GM20431 (cell line): ENCODE results near the gene RAVER2.
"Not testable (repeated sequence)": the region's sequence is repeated elsewhere in the genome, so short reads cannot be mapped to it uniquely, and the experiment has no call there.

Experiments used
- in situ Hi-C: fragments of 300-500 bp; cut with MseI, MboI; formaldehyde crosslinking; loops from one replicate; pipeline ENCODE4 v1.15.0; 2020; ENCODE audit warnings: low sequenced_read_pairs; ENCODE audit not compliant: unreplicated experiment

RAVER2 gene

DNA sequence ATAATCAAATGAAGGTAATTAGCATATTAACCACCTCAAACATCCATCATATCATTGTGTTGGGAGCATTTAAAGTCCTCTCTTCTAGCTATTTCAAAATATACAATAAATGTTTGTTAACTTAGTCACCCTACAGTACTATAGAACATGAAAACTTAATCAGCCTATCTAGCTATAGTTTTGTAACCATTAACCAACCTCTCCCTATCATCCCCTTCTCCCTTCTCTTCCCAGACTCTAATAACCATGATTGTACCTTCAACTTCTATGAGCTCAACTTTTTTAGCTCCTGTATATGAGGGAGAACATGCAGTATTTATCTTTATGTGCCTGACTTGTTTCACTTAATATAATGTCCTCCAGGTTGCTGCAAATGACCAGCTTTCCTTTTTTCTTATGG lies 54.0 kb downstream of the RAVER2 start:
- in situ Hi-C loops, result no loop called here

DNA sequence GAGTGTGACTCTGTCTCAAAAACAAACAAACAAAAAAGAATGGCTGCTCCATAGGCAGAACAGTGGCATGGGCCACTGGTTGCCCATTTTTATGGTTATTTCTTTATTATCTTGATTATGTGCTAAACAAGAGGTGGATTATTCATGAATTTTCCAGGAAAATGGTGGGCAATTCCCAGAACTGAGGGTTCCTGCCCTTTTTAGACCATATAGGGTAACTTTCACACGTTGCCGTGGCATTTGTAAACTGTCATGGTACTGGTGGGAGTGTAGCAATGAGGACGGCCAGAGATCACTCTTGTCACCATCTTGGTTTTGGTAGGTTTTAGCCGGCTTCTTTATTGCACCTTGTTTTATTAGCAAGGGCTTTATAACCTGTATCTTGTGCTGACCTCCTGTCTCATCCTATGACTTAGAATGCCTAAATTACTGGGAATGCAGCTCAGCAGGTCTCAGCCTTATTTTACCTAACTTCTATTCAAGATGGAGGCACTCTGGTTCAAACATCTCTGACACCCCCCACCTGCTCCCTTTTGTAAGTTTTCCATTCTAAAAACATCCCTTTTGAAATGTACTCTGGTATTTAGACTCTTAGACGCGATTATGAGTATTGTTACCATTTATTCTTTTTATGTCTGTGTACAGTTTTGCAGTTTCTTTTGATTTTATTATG lies 57.1 kb downstream of the RAVER2 start:
- in situ Hi-C loops, result no loop called here

DNA sequence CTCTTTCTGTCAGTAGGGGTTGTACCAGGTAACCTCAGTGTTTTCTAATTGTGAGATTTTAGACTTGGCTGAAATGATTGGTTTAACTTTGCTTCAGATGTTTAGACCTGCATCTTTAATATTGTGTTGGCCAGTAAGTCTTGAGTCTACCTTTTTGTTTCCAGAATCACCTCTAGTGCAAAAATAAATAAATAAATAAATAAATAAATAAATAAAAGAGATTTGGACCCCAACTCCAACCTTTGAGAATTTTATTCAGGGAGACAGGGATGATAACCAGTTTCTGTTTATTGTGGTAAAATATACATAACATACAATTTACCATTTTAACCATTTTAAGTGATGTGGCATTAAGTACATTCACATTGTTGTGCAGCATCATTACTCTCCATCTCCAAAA lies 64.4 kb downstream of the RAVER2 start:
- in situ Hi-C loops, result no loop called here

DNA sequence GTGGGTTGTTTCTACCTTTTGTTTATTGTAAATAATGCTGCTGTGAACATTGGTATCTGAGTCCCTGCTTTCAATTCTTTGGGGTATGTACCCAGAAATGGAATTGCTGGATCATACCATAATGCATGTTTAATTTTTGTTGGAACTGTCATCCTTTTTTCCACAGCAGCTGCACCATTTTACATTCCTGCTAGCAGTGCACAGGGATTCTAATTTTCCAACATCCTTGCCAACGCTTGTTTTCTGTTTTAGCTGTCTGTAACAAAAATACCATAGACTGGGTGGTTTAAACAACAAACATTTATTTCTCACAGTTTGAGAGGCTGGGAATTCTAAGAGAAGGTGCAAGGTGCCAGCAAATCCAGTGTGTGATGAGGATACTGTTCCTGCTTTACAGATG lies 65.1 kb downstream of the RAVER2 start:
- in situ Hi-C loops, result no loop called here

DNA sequence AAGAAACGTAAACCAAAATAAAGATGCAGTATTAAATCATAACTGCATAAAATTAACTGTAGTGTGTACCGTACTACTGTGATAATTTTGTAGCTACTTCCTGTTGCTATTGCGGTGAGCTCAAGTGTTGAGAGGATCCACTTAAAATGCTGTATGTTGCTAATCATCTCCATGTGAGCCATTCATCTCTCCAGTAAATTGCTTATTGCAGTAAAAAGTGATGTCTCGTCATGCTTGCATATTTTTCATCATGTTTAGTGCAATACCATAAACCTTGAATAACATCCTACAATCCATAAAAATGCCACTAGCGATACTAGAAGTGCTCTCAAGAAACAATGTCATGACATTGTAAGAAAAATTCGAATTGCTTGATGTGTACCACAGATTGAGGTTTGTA lies 66.3 kb downstream of the RAVER2 start:
- in situ Hi-C loops, result no loop called here

DNA sequence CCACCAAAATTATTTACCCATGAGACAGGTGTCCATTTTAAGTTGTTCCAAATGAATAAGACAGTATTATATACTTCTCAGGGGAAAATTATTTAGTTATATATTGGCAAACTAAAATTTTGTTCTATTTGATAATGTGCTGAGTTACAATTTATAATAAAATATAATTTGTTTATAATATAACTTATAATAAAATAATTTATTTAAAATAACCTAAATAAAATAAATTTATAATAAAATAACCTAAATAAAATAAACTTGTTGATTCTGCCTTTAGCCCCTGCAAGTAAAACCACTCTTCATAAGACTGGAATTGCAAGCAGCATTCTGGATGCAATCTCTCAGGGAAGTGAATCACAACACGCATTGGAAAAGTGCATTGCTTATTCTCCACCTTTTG lies 69.6 kb downstream of the RAVER2 start:
- in situ Hi-C loops, result no loop called here

DNA sequence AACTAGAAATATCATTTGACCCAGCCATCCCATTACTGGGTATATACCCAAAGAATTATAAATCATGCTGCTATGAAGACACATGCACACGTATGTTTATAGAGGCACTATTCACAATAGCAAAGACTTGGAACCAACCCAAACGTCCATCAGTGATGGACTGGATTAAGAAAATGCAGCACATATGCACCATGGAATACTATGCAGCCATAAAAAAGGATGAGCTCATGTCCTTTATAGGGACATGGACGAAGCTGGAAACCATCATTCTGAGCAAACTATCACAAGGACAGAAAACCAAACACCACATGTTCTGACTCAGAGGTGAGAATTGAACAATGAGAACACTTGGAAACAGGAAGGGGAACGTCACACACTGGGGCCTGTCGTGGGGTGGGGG lies 72.5 kb downstream of the RAVER2 start:
- in situ Hi-C loops, result not testable (repeated sequence)

DNA sequence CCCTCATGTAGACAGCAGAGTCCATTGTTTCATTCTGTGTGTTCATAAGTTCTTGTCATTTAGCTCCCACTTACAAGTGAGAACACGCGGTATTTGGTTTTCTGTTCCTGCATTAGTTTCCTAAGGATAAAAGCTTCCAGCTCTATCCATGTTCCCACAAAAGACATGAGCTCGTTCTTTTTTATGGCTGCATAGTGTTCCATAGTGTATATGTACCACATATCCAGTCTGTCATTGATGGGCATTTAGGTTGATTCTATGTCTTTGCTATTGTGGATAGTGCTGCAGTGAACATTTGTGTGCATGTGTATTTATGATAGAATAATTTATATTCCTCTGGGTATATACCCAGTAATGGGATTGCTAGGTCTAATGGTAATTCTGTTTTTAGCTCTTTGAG lies 75.7 kb downstream of the RAVER2 start:
- in situ Hi-C loops, result loop anchor here (10.0 kb wide), 1 partner anchor 556 kb away; no protein-coding TSS in a partner anchor

DNA sequence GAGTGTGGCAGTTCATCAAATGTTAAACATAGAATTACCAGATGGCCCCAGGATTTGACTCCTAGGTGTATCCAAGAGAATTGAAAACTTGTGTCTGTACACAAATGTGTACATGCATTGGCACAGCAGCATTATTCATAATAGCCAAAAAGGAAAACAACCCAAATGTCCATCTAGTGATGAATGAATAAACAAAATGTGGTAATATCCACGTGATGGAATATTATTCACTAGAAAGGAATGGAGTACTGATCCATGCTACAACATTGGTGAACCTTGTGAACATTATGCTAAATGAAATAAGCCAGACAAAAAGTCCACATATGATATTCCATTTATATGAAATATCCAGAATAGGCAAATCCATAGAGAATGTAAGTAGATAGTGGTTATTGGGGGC lies 77.7 kb downstream of the RAVER2 start:
- in situ Hi-C loops, result loop anchor here (10.0 kb wide), 1 partner anchor 558 kb away; no protein-coding TSS in a partner anchor

DNA sequence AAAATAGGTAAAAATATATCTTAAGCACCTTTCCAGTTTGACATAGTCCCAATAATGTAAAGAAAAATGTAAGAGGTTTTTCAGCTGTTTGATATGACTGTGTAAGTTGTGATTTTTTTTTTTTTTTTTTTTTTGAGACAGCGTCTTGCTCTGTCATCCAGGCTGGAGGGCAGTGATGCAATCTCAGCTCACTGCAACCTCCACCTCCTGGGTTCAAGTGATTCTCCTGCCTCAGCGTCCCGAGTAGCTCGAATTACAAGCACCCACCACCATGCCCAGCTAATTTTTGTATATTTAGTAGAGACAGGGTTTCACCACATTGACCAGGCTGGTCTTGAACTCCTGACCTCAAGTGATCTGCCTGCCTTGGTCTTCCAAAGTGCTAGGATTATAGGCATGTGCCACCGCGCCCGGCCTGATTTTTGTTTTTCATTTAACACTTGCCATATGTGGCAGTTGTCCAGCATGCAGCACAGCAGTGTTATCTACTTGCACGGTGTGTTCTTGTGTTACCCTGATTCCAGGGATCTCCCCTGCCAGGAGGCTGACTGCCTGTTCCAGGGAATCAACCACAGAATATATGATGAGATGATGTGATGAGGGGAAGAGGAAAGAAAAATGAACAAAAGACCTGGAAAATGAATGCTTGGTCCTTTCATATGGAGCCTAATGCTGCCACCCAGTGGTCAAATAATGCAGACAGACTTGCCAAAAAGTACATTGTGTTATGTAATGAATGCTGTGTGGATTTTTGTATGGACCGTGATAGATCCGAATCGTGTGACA lies 79.0 kb downstream of the RAVER2 start:
- in situ Hi-C loops, result loop anchor here (10.0 kb wide), 1 partner anchor 559 kb away; no protein-coding TSS in a partner anchor

DNA sequence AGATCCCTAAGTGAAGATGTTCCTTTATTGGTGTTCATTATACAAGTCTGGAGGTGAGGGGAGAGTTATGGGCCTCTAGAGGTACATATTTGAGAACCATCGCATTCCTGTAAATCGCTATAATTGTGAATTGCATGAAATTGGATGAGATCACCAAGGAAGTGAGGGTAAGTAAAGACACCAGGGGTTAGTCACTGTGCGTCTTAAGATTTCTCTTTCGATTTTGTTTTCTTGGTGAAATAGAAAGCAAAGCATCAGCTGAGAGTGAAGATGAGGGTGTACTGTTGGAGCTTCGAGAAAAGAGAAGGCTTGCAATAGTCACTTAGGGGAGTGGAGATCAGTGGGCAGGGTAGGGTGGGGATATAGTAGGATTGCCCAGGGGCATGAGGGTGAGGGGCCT lies 82.1 kb downstream of the RAVER2 start:
- in situ Hi-C loops, result loop anchor here (10.0 kb wide), 1 partner anchor 562 kb away; no protein-coding TSS in a partner anchor

DNA sequence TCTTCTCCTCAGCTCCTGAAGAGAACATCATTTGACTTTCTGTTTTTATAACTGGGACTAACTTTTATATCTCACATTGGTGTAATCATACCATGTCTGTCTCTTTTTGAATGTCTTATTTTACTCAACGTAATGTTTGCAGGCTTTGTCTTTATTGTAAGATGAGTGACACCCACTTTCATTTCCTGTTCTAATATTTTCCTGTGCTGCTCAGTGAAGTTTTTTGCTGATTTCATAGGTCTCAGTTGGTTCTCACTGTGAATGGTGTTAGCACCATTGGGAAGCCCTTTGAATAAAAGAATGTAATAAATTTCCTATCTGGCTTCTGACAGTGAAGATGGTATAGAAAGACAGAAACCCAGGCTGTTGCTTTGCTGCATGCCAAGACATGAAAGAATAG lies 84.0 kb downstream of the RAVER2 start:
- in situ Hi-C loops, result loop anchor here (10.0 kb wide), 1 partner anchor 564 kb away; no protein-coding TSS in a partner anchor

DNA sequence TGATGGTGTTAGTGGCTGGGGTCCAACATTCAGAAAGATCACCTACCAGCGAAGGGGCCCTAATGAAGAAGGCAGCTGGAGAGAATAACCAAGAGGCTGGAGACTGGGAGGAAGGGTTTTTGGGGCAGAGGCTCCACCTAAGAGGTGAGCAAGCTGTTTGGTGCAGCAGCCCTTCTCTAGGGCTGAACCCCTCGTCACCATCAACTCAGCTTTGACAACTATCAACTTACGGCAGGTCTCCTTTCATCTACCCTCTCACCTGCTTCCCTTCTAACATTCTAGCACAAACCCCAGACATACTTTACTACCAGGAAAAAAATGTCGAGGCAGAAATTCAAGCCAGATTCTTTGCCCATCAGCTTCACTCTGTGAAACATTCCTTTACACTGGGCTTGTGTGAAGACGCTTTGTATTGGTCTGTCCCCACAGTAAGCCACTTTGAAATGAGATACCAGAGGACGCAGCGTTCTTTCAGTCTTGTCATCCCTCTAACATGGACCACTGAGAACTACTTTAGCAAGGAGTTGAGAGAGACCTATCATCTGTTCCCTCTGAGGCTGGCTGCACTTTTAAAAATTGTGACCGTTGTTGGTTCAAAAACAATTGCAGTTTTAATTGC lies 84.6 kb downstream of the RAVER2 start:
- in situ Hi-C loops, result loop anchor here (10.0 kb wide), 1 partner anchor 565 kb away; no protein-coding TSS in a partner anchor

DNA sequence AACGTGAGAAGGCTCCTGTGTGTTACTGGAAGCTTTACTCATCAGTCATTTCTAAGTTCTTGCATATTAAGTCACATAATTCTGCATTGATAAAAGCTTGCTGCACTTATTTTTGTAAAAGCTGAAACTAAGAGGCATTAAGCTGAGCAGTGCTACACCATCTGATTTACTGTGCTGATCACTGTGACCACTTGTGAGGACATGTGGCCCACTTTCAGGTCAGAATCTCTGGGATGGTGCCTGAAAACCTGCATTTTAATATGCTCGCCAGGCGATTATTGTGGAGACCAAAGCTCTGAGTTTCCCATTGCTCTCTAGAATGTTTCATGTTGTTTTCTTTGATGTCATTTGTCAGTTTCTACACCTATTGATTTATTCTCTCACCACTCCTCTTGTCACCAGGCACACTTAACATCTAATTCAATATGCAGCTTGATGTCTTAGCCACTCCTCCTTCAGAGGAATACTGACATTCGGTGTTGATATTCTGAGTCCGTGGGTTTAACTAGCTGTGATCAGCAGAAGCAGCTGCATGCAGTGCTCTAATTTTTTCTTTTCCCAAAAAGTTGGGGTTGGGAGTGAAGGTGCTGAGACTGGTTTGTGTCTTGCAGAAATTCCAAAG lies 85.3 kb downstream of the RAVER2 start:
- in situ Hi-C loops, result no loop called here

DNA sequence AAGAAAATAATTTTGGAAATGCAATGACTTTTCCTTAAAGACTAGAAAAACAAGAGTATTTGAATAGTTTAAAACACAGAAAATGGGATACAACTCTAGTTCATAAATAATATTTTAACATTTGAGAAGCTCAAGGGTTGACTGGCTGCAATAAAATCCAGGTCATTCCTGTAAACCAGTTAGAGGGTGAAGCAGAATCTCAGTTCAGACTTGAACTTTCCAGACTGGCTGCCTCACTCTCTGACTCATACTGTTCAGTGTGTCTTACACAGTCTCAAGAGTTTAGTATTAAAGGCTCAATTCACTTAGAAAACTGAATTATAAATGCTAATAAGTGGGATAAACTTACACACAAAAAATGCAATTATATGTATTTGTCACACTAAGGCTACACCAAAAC lies 89.9 kb downstream of the RAVER2 start:
- in situ Hi-C loops, result no loop called here

DNA sequence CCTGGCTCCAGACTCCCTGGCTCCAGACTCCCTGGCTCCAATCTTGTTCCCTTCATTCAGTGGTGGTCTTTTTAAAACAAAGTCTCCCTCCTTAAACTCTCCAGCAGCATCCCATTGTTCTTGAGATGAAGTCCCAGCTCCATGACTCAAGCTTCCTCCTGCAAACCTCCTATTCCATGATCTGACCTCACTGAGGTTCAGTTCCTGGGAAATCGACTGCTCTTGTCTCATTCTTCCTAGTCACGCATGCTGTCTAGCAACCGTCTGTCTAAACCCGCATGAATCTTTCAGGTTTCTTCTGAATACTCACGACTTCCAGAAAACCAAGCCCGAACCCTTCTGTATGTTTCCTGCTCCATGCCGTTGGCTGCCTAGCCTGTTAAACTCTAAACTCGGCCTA lies 91.9 kb downstream of the RAVER2 start:
- in situ Hi-C loops, result no loop called here

DNA sequence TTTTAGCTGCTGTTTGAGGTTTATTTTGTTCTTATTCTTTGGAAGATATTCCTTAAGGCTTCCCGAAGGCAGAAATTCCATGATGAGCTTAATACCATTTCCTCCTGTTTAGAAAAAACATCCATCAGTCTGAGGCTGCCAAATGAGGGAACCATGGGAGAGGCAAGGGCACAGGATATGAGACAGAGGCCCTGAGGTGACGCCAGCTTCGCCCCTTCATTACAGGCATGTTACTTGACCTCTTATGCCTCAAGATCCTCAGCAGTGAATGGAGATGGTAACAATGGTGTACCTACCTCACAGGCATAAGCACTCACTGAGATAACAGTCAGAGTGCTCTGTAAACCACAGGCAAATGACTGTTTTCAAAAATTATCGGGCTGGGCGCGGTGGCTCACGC lies 93.6 kb downstream of the RAVER2 start:
- in situ Hi-C loops, result no loop called here

DNA sequence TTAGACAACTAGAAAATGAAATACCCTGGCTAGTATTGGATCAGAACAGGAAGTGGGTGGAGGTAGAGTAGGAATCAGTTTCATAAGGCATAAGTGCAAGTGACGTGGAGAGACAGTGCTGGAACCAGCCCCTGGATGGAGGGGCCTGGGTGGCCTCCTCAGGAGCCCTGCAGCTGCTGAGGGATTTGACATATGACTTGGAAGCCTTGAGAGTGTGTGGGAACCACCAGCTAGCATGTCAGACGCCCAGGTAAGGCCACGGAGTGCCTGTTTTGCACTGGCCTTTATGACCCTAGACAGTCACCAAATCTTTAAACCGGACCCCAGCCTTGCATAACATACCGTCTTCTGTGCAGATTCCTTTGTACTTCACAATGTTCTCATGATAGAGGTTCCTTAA lies 94.4 kb downstream of the RAVER2 start:
- in situ Hi-C loops, result no loop called here

DNA sequence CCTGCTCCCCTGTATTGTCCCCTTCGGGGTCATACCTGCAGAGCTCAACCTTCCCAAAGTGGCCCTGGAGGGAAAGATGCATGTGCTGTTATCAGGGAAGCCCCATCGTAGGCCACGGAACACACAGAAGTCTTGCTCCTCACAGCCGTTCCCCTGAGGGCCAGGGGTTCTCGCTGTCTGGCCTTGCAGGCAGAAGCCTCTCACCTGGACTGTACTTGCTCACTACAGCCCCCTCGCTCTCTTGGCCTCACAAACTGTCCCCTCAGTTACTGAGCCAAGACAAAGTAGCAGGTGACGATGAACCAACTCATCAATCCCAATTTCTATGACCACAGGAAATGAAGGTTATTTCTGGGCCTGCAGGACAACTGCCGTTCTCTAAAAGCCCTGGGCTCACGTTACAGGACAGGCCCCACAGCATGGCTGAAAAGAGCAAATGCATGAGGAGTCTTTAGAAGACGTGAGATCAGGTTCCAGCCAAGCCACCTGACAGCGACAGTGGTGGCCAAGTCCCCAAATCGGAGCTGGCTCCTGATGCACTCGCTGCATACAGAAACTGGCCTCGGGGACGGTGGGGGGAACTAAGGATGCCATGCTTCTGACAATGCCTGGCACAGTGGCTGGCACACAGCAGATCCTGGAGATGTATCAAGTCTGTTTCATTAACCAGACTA lies 95.0 kb downstream of the RAVER2 start:
- in situ Hi-C loops, result no loop called here
